Fibroblast of lung (primary cell): Measurements from ENCODE around the gene DLG2. TPM values are rescaled to one million over a fixed set of nuclear protein-coding genes. Genes with fewer than 3 reads are reported as not detected.

Experiments used
- DNase-seq, 2 donors: peaks; one replicate each; pipeline versions ENCODE4 v3.0.0 to v3.0.0-alpha.2; 2010; ENCODE audit warnings: low read depth in 2 of 2
- H2AFZ ChIP-seq: 2 replicates; pipeline ENCODE4 v1.5.1; 2012; ENCODE audit warnings: low read length, control low read depth, inconsistent platforms
- H3K27ac ChIP-seq: 2 replicates; pipeline ENCODE4 v1.5.1; 2011; ENCODE audit warnings: low read length, control low read depth; ENCODE audit not compliant: insufficient read depth
- H3K27me3 ChIP-seq: 2 replicates; pipeline ENCODE4 v1.5.1; 2011; ENCODE audit warnings: mild to moderate bottlenecking, low read length; ENCODE audit not compliant: control insufficient read depth, insufficient read depth
- H3K36me3 ChIP-seq: 2 replicates; pipeline ENCODE4 v1.5.1; 2011; ENCODE audit warnings: low read length; ENCODE audit not compliant: control insufficient read depth, insufficient read depth
- H3K4me1 ChIP-seq: 2 replicates; pipeline ENCODE4 v1.5.1; 2011; ENCODE audit warnings: low read length; ENCODE audit not compliant: control insufficient read depth, insufficient read depth; ENCODE audit errors: extremely low read depth
- H3K4me2 ChIP-seq: 2 replicates; pipeline ENCODE4 v1.5.1; 2011; ENCODE audit warnings: low read length, control low read depth; ENCODE audit not compliant: insufficient read depth; ENCODE audit errors: extremely low read depth
- H3K4me3 ChIP-seq, 4 experiments: fragments of 200-600 bp in 1 of 4; sonication (generic) in 1 of 4; replicated peaks in 1 of 4; 2 replicates each; pipeline ENCODE4 v1.5.1; 2011 to 2016; ENCODE audit warnings: low read length in 4 of 4, low read depth in 3 of 4, mild to moderate bottlenecking in 3 of 4, control low read depth in 2 of 4, inconsistent platforms in 1 of 4, mixed read lengths in 1 of 4; ENCODE audit not compliant: insufficient read depth in 1 of 4; ENCODE audit errors: control extremely low read depth in 1 of 4
- H3K79me2 ChIP-seq: 2 replicates; pipeline ENCODE4 v1.5.1; 2012; ENCODE audit warnings: mild to moderate bottlenecking, low read length, inconsistent platforms; ENCODE audit not compliant: control insufficient read depth, insufficient read depth
- H3K9ac ChIP-seq: 2 replicates; pipeline ENCODE4 v1.5.1; 2011; ENCODE audit warnings: mild to moderate bottlenecking, low read length, control low read depth; ENCODE audit not compliant: insufficient read depth
- H3K9me3 ChIP-seq: 2 replicates; pipeline ENCODE4 v1.5.1; 2012; ENCODE audit warnings: low read depth, low read length; ENCODE audit not compliant: control insufficient read depth, insufficient read depth
- H4K20me1 ChIP-seq: 2 replicates; pipeline ENCODE4 v1.5.1; 2011; ENCODE audit warnings: low read length; ENCODE audit not compliant: control insufficient read depth, insufficient read depth; ENCODE audit errors: extremely low read depth
- CTCF ChIP-seq, 2 donors: IDR thresholded peaks in 1 of 2; conservative IDR thresholded peaks in 1 of 2; 1 replicate in 1 of 2; 2 replicates in 1 of 2; pipeline ENCODE4 v1.5.1; 2011 to 2012; ENCODE audit warnings: low read length in 2 of 2, control low read depth in 1 of 2, inconsistent platforms in 1 of 2, low read depth in 1 of 2, mild to moderate bottlenecking in 1 of 2
- EZH2 ChIP-seq: IDR thresholded peaks from 2 replicates; pipeline ENCODE4 v1.5.1; 2012; ENCODE audit warnings: low read length, control low read depth, mild to moderate bottlenecking; ENCODE audit errors: missing control alignments
- polyA plus RNA-seq, 2 donors: library from polyadenylated mRNA; depleted of rRNA in 1 of 2; stranded (reverse) in 1 of 2; unstranded in 1 of 2; fragments of >200 nt; gene quantifications; 2 replicates each; pipeline ENCODE4 v1.2.1, GENCODE V29; 2011 to 2012; ENCODE audit warnings: missing spikeins in 1 of 2
- total RNA-seq: library from RNA; depleted of rRNA; stranded (reverse); fragments of >200 nt; gene quantifications from 2 replicates; pipeline ENCODE4 v1.2.1, GENCODE V29; 2014

DLG2 gene
- total and polyA plus RNA-seq, 2 donors (not counting 1 experiment from before 2014, with no cell fraction given), result 0.77 to 2.3 TPM

DNA sequence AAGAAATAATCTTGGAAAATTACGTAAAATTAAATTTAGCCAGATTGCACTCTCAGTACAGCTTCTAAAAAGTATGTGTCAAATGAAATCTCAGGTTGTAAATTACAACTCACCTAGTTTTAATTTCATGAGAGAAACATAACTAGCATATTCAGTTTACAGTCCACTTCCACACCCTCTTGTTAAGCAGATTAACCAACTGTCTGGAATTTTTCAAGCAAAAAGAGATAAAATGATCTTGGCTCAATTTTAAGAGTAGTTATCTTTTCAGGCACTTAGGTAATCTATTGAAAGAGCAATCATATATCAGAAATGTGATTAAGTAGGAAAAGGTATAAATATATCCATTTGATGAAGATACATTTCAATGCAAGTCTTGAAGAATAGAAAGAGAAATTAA, 1412.6 kb downstream of the DLG2 start:
- H3K9me3 ChIP-seq, result no peaks in the 10 kb centered on the region
- TF ChIP-seq CTCF (conservative IDR thresholded peaks at IDR 0.05 in 1 of 2, IDR thresholded peaks at IDR 0.05 in 1 of 2; ENCODE audit: low read depth in 1 of 2, low read length in 2 of 2) (no peak), EZH2 (no peak)
- no peaks in the 10 kb centered on the region for H3K4me1 ChIP-seq
- no peak overlapping the region for H3K9ac ChIP-seq
- no peak overlapping the region for H3K4me2 ChIP-seq
- H3K27ac ChIP-seq, result no peak overlapping the region
- H2AFZ ChIP-seq, result no peak overlapping the region
- H3K79me2 ChIP-seq, result no peaks in the 10 kb centered on the region
- H3K36me3 ChIP-seq, result no peaks in the 10 kb centered on the region
- no peaks in the 10 kb centered on the region for H3K27me3 ChIP-seq
- no peak overlapping the region for H3K4me3 ChIP-seq
- H4K20me1 ChIP-seq, result no peaks in the 10 kb centered on the region
- no peak for DNase-seq

GRCh38 chr11:84212468-84213390, 1414.4 kb downstream of the DLG2 start:
- Histone ChIP-seq H3K9ac (no peak overlapping the region), H2AFZ (no peak overlapping the region), H3K79me2 (no peaks in the 10 kb centered on the region), H3K27ac (no peak overlapping the region), H3K4me1 (no peaks in the 10 kb centered on the region), H3K27me3 (no peaks in the 10 kb centered on the region), H4K20me1 (no peaks in the 10 kb centered on the region), H3K4me3 (no peak overlapping the region), H3K36me3 (no peaks in the 10 kb centered on the region), H3K9me3 (no peaks in the 10 kb centered on the region), H3K4me2 (no peak overlapping the region)
- TF ChIP-seq EZH2 (no peak), CTCF (conservative IDR thresholded peaks at IDR 0.05 in 1 of 2, IDR thresholded peaks at IDR 0.05 in 1 of 2; ENCODE audit: low read depth in 1 of 2, low read length in 2 of 2) (no peak)
- peak in 1 of 2 donors; percentile 2 for DNase-seq

DNA sequence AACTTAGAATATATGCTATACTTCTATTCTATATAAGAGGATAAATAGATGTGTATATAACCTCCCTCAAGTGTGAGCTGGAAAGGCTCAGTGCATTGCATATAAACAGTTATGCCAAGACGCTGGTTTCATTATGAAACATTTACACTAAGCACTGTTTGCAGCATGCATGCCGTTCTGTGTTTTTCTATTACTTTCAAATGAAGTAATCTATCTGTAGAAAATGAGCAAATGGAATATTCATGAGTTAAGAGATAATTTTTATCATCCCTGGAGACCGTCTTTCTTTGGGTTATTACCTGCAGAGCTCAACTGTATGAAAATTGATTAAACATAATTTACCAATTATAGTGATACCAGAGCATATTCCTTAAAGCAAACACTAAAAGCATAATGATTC, 1415.2 kb downstream of the DLG2 start:
- H3K9me3 ChIP-seq, result no peaks in the 10 kb centered on the region
- DNase-seq, result no peak

More for the DNA sequence above, 1415.2 kb downstream of the DLG2 start:
- no peak overlapping the region for H3K4me3 ChIP-seq
- no peak for TF ChIP-seq CTCF (conservative IDR thresholded peaks at IDR 0.05 in 1 of 2, IDR thresholded peaks at IDR 0.05 in 1 of 2; ENCODE audit: low read depth in 1 of 2, low read length in 2 of 2)
- TF ChIP-seq EZH2, result no peak
- H2AFZ ChIP-seq, result no peak overlapping the region
- H3K4me2 ChIP-seq, result no peak overlapping the region
- H3K9ac ChIP-seq, result no peak overlapping the region
- no peaks in the 10 kb centered on the region for H3K27me3 ChIP-seq
- no peaks in the 10 kb centered on the region for H3K36me3 ChIP-seq
- no peaks in the 10 kb centered on the region for H4K20me1 ChIP-seq
- H3K4me1 ChIP-seq, result no peaks in the 10 kb centered on the region
- H3K27ac ChIP-seq, result no peak overlapping the region
- no peaks in the 10 kb centered on the region for H3K79me2 ChIP-seq
